ENCODE results near the gene HIVEP3. TPM values are rescaled to one million over a fixed set of nuclear protein-coding genes. Genes with fewer than 3 reads are reported as not detected.

The HIVEP3 gene
- total RNA-seq, 2 donors from 2014 or later, result 0.13 to 0.99 TPM

DNA sequence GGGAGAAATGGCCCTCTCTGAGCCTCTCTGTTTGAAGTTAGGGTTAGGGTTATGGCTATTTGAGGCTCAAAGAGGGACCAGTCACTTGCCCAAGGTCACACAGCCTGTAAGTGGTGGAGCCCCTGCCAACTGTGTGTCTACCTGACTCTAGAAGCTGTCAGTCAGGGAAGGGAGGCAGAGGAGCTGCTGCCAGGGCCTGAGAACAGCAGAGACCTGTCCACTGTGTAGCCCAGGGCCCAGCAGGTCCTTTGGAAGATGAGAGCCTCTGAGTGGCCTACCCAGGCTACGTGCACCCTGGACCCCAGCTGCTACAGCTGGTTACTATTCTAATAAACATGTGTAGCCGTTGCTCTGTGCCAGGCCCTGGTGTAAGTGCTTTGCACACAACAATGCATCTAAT, 419.1 kb downstream of the HIVEP3 start:
- H3K27me3 ChIP-seq (ENCODE audit: control insufficient read depth, insufficient read depth, low read length, poor library complexity, severe bottlenecking), result no peaks in the 10 kb centered on the region
- H3K27ac Mint-ChIP-seq, result no peak overlapping the region
- TF ChIP-seq, protein P1, sequence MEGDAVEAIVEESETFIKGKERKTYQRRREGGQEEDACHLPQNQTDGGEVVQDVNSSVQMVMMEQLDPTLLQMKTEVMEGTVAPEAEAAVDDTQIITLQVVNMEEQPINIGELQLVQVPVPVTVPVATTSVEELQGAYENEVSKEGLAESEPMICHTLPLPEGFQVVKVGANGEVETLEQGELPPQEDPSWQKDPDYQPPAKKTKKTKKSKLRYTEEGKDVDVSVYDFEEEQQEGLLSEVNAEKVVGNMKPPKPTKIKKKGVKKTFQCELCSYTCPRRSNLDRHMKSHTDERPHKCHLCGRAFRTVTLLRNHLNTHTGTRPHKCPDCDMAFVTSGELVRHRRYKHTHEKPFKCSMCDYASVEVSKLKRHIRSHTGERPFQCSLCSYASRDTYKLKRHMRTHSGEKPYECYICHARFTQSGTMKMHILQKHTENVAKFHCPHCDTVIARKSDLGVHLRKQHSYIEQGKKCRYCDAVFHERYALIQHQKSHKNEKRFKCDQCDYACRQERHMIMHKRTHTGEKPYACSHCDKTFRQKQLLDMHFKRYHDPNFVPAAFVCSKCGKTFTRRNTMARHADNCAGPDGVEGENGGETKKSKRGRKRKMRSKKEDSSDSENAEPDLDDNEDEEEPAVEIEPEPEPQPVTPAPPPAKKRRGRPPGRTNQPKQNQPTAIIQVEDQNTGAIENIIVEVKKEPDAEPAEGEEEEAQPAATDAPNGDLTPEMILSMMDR (conservative IDR thresholded peaks at IDR 0.05), result no peak
- peak; percentile 54 for DNase-seq
- WGBS, 2 experiments (ENCODE audit: insufficient coverage in 1 of 2, insufficient read length in 1 of 2), result 91 to 100% methylated on average over 2 of the region's 2 CpGs
- H3K27me3 Mint-ChIP-seq (ENCODE audit: insufficient read depth), result peaks cover 5% of the 10 kb centered on the region
- H3K36me3 Mint-ChIP-seq (ENCODE audit: low read depth), result no peaks in the 10 kb centered on the region
- no peaks in the 10 kb centered on the region for H3K36me3 ChIP-seq (ENCODE audit: control insufficient read depth, insufficient read depth, low read length)
- H3K4me1 ChIP-seq (ENCODE audit: control insufficient read depth, insufficient read depth, low read length), result peaks cover 17% of the 10 kb centered on the region
- peaks cover 27% of the 10 kb centered on the region for H3K4me1 Mint-ChIP-seq
- H3K27ac ChIP-seq (ENCODE audit: low read depth, low read length), result no peak overlapping the region
- no peaks in the 10 kb centered on the region for H3K9me3 ChIP-seq (ENCODE audit: control insufficient read depth, low read length)
- H3K4me3 ChIP-seq (ENCODE audit: low read length), result no peak overlapping the region
- H3K4me3 Mint-ChIP-seq, result no peak overlapping the region
- no peaks in the 10 kb centered on the region for H3K9me3 Mint-ChIP-seq
- H3K9ac ChIP-seq (ENCODE audit: extremely low read depth, low read length, poor library complexity, severe bottlenecking), result no peak overlapping the region

DNA sequence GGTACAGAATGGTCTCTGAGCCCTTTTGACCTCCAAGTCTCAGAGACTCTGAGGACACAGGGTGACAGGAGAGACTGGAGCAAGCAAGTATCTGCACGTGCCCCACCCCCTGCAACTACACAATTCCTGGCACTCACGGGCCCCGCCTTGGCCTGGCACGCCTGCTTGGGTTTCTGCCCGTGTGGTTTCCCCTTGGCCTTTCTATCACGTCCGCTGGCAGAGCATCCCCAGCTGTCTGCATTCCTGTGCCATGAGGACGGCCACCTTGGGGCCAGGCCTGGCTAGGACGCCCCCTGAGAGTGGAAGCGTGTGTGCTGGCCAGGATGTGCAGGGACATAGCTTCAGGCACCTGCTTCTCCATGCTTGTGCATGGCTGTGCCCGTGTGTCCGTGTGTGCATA, 419.9 kb downstream of the HIVEP3 start:
- Histone ChIP-seq H3K27ac (ENCODE audit: low read depth, low read length) (no peak overlapping the region), H3K4me3 (ENCODE audit: low read length) (no peak overlapping the region), H3K27me3 (ENCODE audit: control insufficient read depth, insufficient read depth, low read length, poor library complexity, severe bottlenecking) (no peaks in the 10 kb centered on the region), H3K4me1 (ENCODE audit: control insufficient read depth, insufficient read depth, low read length) (peaks cover 17% of the 10 kb centered on the region), H3K36me3 (ENCODE audit: control insufficient read depth, insufficient read depth, low read length) (no peaks in the 10 kb centered on the region), H3K9me3 (ENCODE audit: control insufficient read depth, low read length) (no peaks in the 10 kb centered on the region), H3K9ac (ENCODE audit: extremely low read depth, low read length, poor library complexity, severe bottlenecking) (no peak overlapping the region)
- peak; percentile 58 for DNase-seq
- TF ChIP-seq, protein P1 (conservative IDR thresholded peaks at IDR 0.05), result peak; percentile 38
- peaks cover 5% of the 10 kb centered on the region for H3K27me3 Mint-ChIP-seq (ENCODE audit: insufficient read depth)
- no peak overlapping the region for H3K4me3 Mint-ChIP-seq
- 92 to 95% methylated on average over 11 to 12 of the region's 12 CpGs for WGBS, 2 experiments (ENCODE audit: insufficient coverage in 1 of 2, insufficient read length in 1 of 2)
- H3K9me3 Mint-ChIP-seq, result no peaks in the 10 kb centered on the region
- no peaks in the 10 kb centered on the region for H3K36me3 Mint-ChIP-seq (ENCODE audit: low read depth)
- peaks cover 20% of the 10 kb centered on the region for H3K4me1 Mint-ChIP-seq
- H3K27ac Mint-ChIP-seq, result no peak overlapping the region

DNA sequence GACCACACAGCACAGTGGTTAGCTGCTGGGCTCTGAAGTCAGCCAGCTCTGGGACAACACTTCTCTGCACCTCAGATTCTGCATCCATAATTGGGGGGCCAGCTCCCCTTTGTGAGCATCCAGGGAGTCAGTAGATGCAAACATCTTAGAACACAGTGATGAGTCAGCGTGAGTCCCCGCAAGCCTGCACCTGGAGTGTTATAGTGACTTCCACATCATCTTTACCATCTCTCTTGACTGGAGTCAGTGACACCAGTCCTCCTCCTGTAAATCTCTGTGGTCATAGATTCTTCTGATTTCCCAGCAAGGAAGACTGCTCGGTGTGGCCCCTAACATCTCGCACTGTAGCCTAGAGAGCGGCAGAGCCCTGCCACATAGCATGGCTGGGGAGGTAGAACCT, 420.3 kb downstream of the HIVEP3 start:
- peaks cover 17% of the 10 kb centered on the region for H3K4me1 Mint-ChIP-seq
- no peak overlapping the region for H3K27ac ChIP-seq (ENCODE audit: low read depth, low read length)
- H3K36me3 ChIP-seq (ENCODE audit: control insufficient read depth, insufficient read depth, low read length), result no peaks in the 10 kb centered on the region
- 95 to 100% methylated on average over 4 to 5 of the region's 5 CpGs for WGBS, 2 experiments (ENCODE audit: insufficient coverage in 1 of 2, insufficient read length in 1 of 2)
- H3K9ac ChIP-seq (ENCODE audit: extremely low read depth, low read length, poor library complexity, severe bottlenecking), result no peak overlapping the region
- TF ChIP-seq, protein P1 (conservative IDR thresholded peaks at IDR 0.05), result no peak
- H3K9me3 ChIP-seq (ENCODE audit: control insufficient read depth, low read length), result no peaks in the 10 kb centered on the region
- peak; percentile 61 for DNase-seq
- peaks cover 15% of the 10 kb centered on the region for H3K4me1 ChIP-seq (ENCODE audit: control insufficient read depth, insufficient read depth, low read length)
- no peaks in the 10 kb centered on the region for H3K27me3 ChIP-seq (ENCODE audit: control insufficient read depth, insufficient read depth, low read length, poor library complexity, severe bottlenecking)
- H3K9me3 Mint-ChIP-seq, result no peaks in the 10 kb centered on the region
- no peaks in the 10 kb centered on the region for H3K36me3 Mint-ChIP-seq (ENCODE audit: low read depth)
- H3K4me3 ChIP-seq (ENCODE audit: low read length), result no peak overlapping the region
- peak overlapping the region; percentile 33 for H3K27ac Mint-ChIP-seq
- H3K27me3 Mint-ChIP-seq (ENCODE audit: insufficient read depth), result peaks cover 5% of the 10 kb centered on the region
- no peak overlapping the region for H3K4me3 Mint-ChIP-seq
